ACC112 (cell line): ENCODE measurements around the gene PLK5.

Experiments
- H2AFZ ChIP-seq: fragments of 200-600 bp; sonication (generic); one replicate; pipeline ENCODE4 v1.6.0; 2017; ENCODE audit warnings: antibody characterized with exemption, low read length; ENCODE audit not compliant: unreplicated experiment
- H3K27ac ChIP-seq: fragments of 200-600 bp; sonication (generic); 2 replicates; pipeline ENCODE4 v1.5.1; 2014; ENCODE audit warnings: low read depth, mild to moderate bottlenecking, antibody characterized with exemption, low read length, moderate library complexity
- H3K27me3 ChIP-seq: fragments of 200-600 bp; sonication (generic); 2 replicates; pipeline ENCODE4 v1.6.1; 2014; ENCODE audit warnings: mild to moderate bottlenecking, antibody characterized with exemption, low read length, moderate library complexity, mixed read lengths; ENCODE audit not compliant: insufficient read depth
- H3K36me3 ChIP-seq: fragments of 200-600 bp; sonication (generic); 2 replicates; pipeline ENCODE4 v1.6.1; 2016; ENCODE audit warnings: mild to moderate bottlenecking, antibody characterized with exemption, low read length, moderate library complexity, mixed read lengths; ENCODE audit not compliant: insufficient read depth
- H3K4me1 ChIP-seq: fragments of 200-600 bp; sonication (generic); one replicate; pipeline ENCODE4 v1.6.1; 2016; ENCODE audit warnings: low read length, mixed read lengths; ENCODE audit not compliant: insufficient read depth, unreplicated experiment, control insufficient read depth
- H3K4me3 ChIP-seq: fragments of 200-600 bp; sonication (generic); 2 replicates; pipeline ENCODE4 v1.5.1; 2014; ENCODE audit warnings: mild to moderate bottlenecking, low read depth, low read length
- H3K79me2 ChIP-seq: fragments of 200-600 bp; sonication (generic); one replicate; pipeline ENCODE4 v1.6.0; 2016; ENCODE audit warnings: low read length; ENCODE audit not compliant: control insufficient read depth, unreplicated experiment, insufficient read depth

Gene PLK5

DNA sequence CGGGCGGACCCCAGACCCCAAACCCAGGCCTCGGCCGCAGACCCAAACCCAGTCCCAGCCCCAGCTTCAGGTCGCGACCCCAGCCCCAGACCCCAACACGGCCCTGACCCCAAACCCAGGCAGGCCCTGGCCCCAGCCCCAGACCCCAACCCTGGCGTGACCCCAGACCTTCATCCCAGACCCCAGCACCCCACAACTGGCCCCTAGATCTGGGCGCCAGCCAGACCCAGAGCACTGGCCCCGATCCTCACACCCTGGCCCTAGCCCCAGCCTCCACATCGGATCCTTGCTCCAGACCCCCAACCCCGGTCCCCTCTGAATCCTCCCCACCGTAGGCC, 61.3 kb downstream of the PLK5 start:
- Histone ChIP-seq H3K36me3 (no peaks in the 10 kb centered on the region), H2AFZ (no peak overlapping the region), H3K27ac (no peak overlapping the region), H3K4me1 (peaks cover 7% of the 10 kb centered on the region), H3K27me3 (no peaks in the 10 kb centered on the region), H3K79me2 (peaks cover 26% of the 10 kb centered on the region), H3K4me3 (no peak overlapping the region)
